ENCODE measurements around the gene SERPINA12.

SERPINA12 gene

GRCh38 chr14:94481468-94482131 is 27.7 kb downstream of the SERPINA12 start:
- H3K27ac ChIP-seq: no peak overlapping the region
- TF ChIP-seq ZFX (IDR thresholded peaks at IDR 0.05): no peak
- no peak for TF ChIP-seq CTCF (conservative IDR thresholded peaks at IDR 0.05)

DNA sequence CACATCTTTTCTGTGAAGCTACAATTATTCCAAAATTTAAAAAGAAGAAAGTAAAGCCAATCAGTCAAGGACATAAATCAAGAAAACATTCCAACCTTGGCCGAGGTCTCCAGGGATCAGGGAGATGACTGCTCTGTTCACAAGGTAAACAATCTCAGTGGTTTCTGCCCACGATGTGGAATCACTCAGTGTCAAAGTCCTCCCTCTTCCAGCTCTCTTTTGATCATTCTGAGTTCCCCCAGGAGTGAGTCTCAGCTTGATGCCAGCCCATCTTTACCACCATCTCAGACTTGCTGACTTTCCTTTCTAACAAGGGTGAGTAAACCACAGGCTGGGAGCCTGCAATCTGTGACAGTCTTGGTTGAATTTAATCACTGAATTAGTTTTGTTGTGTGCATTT is 28.5 kb downstream of the SERPINA12 start:
- H3K27ac ChIP-seq: no peak overlapping the region
- TF ChIP-seq CTCF (conservative IDR thresholded peaks at IDR 0.05): no peak
- TF ChIP-seq ZFX (IDR thresholded peaks at IDR 0.05): no peak

- H3K27ac ChIP-seq: no peak overlapping the region
- TF ChIP-seq CTCF (conservative IDR thresholded peaks at IDR 0.05) (no peak), ZFX (IDR thresholded peaks at IDR 0.05) (no peak)
Observed at GRCh38 chr14:94478420-94478819, 30.8 kb downstream of the SERPINA12 start.

DNA sequence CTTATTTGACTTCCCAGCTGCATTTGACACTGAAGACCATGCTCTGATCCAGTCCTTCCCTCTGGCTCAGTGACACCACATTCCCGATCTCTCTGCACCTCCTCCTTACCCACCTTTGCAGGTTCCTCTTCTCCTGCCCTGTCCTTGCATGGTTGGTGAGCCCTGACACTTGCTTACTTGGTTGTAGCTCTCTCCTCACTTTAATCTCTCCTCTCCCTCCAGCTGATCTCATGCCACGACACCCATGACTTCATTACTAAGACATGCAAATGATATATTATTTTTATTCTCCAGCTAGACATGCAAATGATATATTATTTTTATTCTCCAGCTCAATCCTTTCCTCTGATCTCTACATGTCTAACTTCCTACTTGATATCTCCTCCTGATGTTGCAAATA is 33.2 kb downstream of the SERPINA12 start, which contains the start of gene SERPINA9:
SERPINA9 (minus strand) TSS at position 175 of the 400 bp plus-strand sequence. CDS start 6,357 bp downstream, outside the sequence.
- no peak within 1 kb of the TSS for H3K27ac ChIP-seq
- TF ChIP-seq ZFX (IDR thresholded peaks at IDR 0.05) (no peak), CTCF (conservative IDR thresholded peaks at IDR 0.05) (no peak)

DNA sequence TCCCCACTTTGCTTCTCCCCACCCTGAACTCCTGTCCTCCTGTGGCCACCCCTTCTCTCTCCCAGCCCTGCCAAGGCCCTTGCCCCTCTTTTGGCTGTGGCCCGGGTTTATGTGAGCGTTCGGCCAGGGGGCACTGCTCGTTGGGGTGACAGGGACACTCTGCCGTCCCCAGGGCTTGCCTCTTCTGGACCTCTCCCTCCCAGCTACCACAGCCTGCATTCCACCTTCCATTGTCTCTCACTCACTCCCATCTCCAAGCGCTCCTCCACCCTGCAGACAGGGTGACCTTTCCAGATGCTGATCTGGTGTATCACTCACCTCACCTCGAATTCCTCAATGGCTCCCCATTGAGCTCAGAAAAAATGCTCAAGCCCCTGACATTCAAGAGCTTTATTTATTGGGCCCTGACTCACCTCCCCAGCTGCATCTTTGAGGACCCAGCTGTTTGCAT is 34.7 kb downstream of the SERPINA12 start:
- no peak overlapping the region for H3K27ac ChIP-seq
- TF ChIP-seq ZFX (IDR thresholded peaks at IDR 0.05) (no peak), CTCF (conservative IDR thresholded peaks at IDR 0.05) (no peak)

DNA sequence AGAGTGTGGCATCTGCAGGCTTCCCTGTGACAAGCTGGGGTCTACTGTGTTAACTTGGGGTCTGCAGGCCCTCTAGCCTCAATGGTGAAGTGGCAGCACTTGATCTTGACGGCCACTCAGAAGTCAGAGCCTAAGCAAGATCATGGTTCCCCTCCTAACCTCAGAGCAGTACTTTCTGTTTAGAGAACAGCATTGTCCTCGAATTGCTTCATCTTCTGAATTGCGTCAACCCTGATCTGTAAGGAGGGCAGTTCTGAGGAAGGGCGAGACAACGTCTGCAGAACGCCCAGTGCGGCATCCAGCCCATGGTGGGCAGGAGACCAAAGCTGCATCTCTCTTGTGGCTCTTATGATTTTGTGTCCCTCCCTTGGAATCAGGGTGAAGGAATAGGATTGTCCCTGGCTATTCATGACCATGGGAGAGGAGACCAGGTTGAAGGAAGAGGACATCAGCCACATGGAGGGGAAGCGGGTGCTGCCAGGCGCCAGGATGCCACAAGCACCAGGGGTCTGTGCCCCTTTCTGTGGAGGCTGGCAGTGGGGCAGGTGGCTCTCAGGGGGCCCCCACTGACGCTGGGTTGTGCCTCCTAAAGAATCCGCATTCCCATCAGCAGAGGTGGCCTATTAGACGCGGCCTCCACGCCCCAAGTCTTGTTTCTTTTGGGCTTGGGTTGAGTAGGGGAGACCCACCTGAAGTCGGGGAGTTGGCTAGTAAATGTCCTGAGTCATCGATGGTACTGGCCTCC is 35.4 kb downstream of the SERPINA12 start:
- TF ChIP-seq CTCF (conservative IDR thresholded peaks at IDR 0.05): no peak
- no peak for TF ChIP-seq ZFX (IDR thresholded peaks at IDR 0.05)
- H3K27ac ChIP-seq: no peak overlapping the region

- no peak overlapping the region for H3K27ac ChIP-seq
- TF ChIP-seq ZFX (IDR thresholded peaks at IDR 0.05): no peak
- TF ChIP-seq CTCF (conservative IDR thresholded peaks at IDR 0.05): no peak
Observed at GRCh38 chr14:94472842-94473241, 36.4 kb downstream of the SERPINA12 start.

Data from C4-2B (cell line).